Suppressor macrophage (primary cell): ENCODE measurements around the gene GPR39.
"Not testable (repeated sequence)": the region's sequence is repeated elsewhere in the genome, so short reads cannot be mapped to it uniquely, and the experiment has no call there.

Experiments
- DNase-seq, 4 experiments: peaks; one replicate each; pipeline ENCODE4 v3.0.0-alpha.2; 2020 to 2022

GPR39 gene

GRCh38 chr2:132497591-132497990, 81.0 kb downstream of the GPR39 start:
- no peak for DNase-seq

DNA sequence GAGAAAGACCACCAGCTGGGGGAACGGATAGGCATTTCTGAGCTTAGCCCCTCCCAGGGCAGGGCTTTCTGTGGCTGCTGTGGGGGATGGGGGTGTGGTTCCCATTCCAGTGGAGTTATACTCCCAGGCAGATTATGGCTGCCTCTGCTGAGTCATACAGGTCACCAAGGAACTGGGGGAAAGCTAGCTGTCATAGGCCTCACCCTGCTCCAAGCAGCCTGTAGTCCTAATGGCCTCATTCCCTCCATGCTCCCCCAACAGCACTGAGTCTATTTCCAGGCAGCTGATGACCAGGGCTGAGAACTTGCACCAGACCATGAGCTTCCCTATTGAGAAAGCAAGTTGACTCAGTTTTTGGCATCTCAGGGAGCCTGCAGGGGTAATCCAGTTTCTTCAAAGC, 87.1 kb downstream of the GPR39 start:
- DNase-seq, result no peak

DNA sequence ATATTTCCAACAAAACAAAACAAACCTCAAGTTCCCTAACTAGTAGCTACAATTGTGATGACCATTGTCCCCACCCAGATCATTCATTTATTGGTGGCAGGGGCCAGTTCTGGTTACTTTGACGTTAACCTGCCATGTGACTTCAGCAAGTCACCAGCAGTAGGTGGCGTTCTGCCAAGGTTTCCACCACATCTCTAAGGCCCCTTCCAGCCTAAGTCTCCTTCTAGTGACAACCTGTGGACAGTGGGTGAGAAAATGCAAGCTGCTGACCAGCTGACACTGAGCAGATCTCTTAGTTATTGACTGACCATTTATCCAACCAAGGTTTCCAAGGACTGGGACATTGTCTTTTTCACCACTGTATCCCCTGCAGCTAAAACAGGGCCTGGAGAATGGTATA, 98.4 kb downstream of the GPR39 start:
- DNase-seq, result no peak

DNA sequence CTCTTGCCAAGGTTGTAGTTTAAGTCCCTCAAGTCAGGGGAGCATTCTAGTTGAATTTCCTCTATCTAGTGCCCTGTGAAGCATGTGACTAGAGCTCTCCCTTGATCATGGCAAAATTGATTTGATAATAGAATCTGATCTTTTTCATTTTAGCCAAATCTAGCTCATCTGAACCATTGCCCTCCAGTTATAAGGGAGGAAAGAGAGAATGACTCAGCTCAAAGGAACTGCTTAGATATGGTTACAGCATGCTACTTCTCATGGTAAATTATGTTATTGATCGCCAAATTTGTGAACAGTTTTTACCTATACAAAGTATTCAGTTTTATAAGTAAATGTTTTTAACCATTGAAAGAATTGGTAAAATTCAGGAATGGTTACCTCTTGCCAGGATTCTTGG, 100.8 kb downstream of the GPR39 start:
- no peak for DNase-seq

DNA sequence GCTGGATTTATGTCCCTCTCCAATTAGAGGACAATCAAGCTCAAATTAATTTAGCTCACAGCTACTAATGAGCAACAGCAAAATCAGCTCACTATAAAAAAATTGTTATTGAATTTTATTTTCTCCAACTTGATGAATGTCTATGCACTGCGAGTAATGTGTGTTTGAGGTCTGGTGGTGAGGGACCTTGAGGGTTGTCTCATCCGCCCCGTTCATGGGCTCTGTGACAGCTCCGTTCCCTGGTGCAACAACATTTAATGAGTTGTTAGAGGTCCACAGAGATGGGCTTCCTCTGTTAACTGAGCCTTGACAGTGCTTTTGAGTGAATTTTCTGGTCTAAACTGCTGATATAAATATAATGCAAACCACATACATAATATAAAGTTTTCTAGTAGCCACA, 101.7 kb downstream of the GPR39 start:
- DNase-seq, result no peak

DNA sequence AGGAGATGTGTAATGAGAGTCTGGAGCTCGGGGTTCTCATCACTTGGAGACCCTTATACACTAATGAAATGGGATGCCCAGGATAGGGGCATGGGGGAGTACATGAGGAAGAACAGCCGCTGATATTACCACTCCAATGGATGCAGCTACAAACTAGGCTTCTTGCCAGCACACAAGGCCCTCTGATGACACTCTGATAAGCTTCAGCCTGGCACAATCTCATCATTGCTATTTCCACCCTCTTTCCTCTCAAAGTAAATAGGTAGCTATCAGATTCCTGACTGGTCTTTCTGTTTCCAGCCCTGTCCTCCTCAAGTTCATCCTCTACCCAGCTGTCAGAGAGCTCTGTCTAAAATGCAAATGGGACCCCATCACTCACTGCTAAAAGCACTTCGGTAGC, 103.0 kb downstream of the GPR39 start:
- DNase-seq, result no peak

- DNase-seq, result no peak
Observed at GRCh38 chr2:132521341-132521740, 104.7 kb downstream of the GPR39 start.

- no peak for DNase-seq
Observed at GRCh38 chr2:132522901-132523300, 106.3 kb downstream of the GPR39 start.

GRCh38 chr2:132537061-132537460, 120.5 kb downstream of the GPR39 start:
- not testable (repeated sequence) for DNase-seq

DNA sequence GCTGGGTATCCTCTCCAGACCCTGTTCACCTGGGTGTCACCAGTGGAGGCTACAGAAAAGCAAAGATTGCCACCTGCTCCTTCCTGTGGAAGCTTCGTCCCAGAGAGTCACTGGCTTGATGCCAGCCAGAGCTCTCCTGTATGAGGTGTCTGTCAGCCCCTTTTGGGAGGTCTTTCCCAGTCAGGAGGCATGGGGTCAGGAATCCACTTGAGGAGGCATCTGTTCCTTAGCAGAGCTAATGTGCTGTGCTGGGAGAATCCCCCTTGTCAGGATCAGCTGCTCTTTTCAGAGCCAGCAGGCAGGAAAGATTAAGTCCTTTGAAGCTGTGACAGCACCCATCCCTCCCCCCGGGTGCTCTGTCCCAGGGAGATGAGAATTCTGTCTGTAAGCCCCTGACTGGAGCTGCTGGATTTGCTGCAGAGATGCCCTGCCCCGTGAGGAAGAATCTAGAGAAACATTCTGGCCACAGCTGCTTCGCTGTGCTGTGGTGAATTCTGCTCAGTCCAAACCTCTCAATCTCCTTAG, 121.8 kb downstream of the GPR39 start:
- no peak for DNase-seq

DNA sequence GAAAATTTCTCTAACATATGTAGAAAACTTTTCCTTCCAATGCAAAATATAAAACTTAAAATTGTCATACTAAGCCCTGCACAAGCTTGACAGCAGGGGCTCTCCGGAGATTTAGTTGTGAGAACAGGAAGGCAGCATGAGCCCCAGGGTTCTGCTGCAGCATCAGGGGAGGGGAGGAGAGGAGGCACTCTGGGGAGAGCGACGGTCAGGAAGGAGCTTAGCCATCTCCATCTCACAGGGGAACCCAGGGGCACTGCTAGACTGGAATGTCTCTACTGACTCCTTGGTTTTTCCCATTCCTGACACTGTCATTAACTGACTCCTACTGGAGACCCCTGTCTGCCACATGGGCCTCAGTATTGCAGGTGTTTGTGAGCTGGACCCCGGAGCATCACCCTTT, 123.6 kb downstream of the GPR39 start:
- DNase-seq, result no peak

GRCh38 chr2:132542953-132543569, 126.5 kb downstream of the GPR39 start:
- DNase-seq, result peak; percentile 35 to 72 (median 58)

- peak in 3 of 4 experiments; percentile 12 to 36 (median 19) for DNase-seq
Observed at GRCh38 chr2:132544006-132544630, 127.5 kb downstream of the GPR39 start.

DNA sequence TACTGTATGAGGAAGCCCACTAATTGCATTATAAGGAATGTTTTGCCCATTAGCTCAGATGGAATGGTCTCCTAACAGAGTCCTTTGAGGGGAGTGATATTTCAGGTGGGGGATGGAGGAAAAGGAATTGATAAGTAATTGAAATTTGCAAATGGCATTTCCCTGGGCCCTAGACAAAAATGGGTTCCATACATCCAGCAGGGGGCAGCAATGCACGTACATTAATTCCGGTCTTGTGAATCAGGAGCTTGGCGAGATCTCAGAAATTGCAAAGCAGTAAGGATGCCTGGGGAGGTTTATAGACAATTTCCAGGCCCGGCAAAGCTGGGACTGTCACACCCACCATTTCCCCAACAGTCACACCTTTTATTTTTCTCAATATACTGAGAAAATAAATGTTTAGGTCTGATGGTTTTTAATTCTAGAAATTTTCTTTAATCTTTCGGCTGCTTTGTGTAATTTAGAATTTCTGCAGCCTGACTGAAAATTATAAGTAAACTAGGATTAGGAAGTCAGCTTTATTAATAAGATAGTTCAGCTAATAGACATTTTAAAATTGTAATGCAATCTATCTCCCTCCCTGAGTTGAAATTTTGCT, 130.6 kb downstream of the GPR39 start:
- DNase-seq, result peak; percentile 82 to 91 (median 89)

DNA sequence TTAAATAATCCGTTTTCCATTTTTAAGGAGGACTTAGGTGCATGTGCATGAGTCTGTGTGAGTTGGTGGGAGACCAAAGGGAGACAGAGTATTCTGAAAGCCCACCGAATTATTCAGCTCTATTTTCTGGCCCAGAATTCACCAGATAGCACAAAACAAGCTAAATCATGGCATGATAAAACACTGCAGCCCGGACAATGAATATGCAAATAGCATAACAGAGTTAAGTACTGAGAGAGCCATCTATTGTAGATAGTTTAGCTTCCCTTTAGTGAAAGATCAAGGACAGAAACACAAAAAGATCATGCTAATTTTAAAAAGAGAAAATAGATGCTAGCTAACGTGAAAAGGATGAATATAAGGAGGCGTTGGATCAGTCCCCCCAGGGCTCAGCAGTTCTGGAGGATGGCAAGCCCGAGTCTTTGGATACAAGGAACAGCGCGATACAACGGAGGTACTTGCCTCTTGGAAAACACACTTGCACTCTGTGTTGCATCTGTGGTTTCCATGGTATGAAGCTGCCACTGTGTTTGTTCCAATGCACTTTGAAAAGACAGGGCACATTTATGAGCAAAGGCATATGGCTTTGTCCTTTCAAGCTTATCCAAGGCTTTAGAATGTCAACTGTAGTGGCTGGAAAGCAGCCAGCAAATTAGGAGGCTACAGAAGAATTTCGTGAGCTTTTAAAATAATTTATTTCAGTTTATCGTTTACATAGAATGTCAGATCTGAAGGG, 133.5 kb downstream of the GPR39 start:
- DNase-seq, result no peak

- no peak for DNase-seq
Observed at GRCh38 chr2:132550946-132551345, 134.3 kb downstream of the GPR39 start.

DNA sequence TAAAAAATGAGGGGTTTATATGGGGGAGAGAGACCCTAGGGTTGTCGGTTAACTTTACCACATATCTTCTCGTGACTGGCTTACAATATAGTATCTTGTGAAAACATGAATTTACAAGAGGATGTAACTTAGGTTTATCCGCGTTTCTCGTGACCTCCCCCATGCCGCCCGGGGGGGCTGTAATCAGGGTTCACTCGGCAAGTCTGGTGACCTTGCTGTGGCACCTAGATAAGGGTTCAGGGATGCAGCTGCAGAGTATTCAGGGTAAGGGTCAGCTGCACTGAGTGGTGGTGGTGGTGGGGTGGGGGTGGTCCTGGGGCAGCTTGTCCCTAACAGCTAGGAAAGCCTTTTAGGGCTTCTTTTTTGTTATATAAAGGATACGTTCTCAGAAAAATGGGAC, 141.1 kb downstream of the GPR39 start:
- no peak for DNase-seq

DNA sequence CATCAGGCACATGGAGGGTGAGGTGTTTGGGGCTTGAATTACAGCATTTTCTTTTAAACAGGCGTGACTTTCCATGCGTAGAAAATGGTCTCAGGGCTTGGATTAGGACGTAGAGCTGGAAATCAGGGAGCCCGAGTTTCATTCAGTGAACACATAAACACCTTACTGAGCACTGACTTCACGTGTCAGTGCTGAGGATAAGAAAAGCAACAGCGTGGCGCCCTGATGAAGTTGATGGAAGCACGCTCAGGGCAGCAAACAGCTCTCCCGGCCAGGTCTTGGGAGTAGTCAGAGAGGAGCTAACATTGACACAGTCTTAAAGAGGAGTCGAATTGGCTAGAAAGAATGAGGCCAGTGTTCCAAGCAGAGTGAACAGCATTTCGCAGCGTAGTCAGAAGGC, 142.7 kb downstream of the GPR39 start:
- DNase-seq, result no peak

GRCh38 chr2:132559921-132560320, 143.3 kb downstream of the GPR39 start:
- DNase-seq, result no peak

DNA sequence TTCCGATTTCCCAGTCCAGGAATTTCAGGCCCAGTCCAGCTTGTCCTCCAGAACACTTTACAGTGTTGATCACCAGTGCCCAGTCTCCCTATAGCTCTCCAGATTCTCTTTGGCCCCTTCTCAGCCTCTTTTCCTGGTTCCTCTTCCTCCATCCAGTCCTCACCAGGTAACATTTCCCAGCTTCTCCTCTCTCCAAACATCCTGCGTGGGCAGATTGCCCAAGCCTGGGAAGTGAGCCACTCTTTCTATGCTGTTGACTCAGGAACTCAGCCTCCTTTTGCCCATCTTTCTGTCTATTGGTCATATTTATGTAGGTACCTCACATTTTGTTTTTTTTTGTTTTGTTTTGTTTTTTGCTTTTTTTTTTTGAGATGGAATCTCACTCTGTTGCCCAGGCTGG, 144.0 kb downstream of the GPR39 start:
- no peak for DNase-seq

GRCh38 chr2:132562245-132562644, 145.6 kb downstream of the GPR39 start:
- no peak for DNase-seq

- DNase-seq, result no peak
Observed at GRCh38 chr2:132564065-132564464, 147.5 kb downstream of the GPR39 start.

DNA sequence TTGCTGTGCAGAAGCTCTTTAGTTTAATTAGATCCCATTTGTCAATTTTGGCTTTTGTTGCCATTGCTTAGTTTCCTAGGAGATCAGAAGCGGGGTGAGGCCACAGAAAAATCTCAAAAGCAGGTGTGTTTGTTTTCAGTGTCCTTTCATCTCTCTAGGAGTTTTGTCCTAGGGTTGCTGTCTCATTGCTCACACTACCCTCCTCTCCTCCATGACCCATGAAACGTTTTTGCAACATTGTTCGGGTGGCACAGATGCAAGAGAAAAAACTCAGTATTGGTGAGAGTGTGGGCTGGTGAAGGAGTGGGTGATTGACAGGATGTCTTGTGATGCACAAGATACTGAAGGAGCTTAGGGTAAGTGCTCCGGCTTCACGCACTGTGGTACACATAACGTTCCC, 149.8 kb downstream of the GPR39 start:
- DNase-seq, result no peak
